ENCODE data around the gene PLEKHJ1. TPM values are rescaled to one million over a fixed set of nuclear protein-coding genes. Genes with fewer than 3 reads are reported as not detected.

The PLEKHJ1 gene, protein sequence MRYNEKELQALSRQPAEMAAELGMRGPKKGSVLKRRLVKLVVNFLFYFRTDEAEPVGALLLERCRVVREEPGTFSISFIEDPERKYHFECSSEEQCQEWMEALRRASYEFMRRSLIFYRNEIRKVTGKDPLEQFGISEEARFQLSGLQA
- polyA plus RNA-seq (219 and 254 TPM in 2 replicates), polyA minus RNA-seq (64.6 and 80.1 TPM in 2 replicates)

DNA sequence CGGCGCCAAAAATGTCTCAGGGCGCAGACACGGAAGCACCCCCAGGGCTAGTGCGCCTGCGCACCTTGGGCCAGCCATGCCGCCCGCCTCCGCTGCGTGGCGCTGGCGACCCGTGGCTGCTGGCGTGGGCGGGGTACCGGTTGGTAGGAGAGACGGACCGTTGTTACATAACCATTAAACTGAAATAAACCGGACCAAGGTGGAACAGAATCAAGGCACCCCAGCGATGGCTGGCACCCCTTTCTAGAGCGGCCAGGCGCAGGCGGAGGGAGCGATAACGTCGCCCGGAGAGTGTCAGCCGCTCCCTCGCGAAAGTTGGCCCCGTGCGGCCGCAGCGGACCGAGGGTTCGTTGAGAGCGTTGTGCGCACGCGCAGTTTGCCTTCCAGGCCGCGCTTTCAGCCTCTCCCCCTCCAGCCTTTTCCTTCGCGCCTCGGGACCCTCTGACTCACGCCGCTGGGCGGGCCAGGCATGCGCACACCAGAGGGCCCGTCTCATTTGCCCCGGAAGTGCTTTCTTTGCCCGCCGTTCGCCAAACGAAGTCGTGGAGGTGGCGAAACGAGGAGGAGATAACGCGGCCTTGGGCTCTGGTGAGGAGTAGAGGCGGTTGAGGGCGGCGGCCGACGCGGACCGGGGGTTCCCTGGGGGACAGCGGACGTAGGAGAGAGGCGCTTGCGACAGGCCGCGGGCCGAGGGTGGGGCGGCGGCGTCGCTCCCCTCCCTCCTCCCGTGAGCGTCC, at the start of gene PLEKHJ1, which contains the start of gene SF3A2:
PLEKHJ1 (minus strand) TSS at position 16 of the 737 bp plus-strand sequence. CDS start 81 bp downstream, outside the sequence.
SF3A2 (plus strand) TSS at position 511 of the 737 bp plus-strand sequence. CDS start 6,595 bp downstream, outside the sequence.
- Histone ChIP-seq H3K79me2 (replicated peaks; ENCODE audit: insufficient read depth, low read length) (peaks cover 67% of the 10 kb centered on the region), H3K4me2 (ENCODE audit: low read length) (peak within 1 kb of the TSS; percentile 80), H3K9me3 (ENCODE audit: low read length) (no peaks in the 10 kb centered on the region), H3K9me2 (ENCODE audit: insufficient read depth, low read length) (no peaks in the 10 kb centered on the region), H3K9ac (ENCODE audit: low read length) (peak within 1 kb of the TSS; percentile 92), H4K20me1 (ENCODE audit: insufficient read depth) (no peaks in the 10 kb centered on the region), H3K4me3 (ENCODE audit: low read length) (peak within 1 kb of the TSS; percentile 94), H3F3A (ENCODE audit: insufficient read depth, low read length, poor library complexity, severe bottlenecking) (no peaks in the 10 kb centered on the region), H2AFZ (ENCODE audit: low read depth, low read length) (peak within 1 kb of the TSS; percentile 21), H3K36me3 (ENCODE audit: insufficient read depth, low read length) (no peaks in the 10 kb centered on the region), H3K27ac (ENCODE audit: low read length) (peak within 1 kb of the TSS; percentile 93), H3K27me3 (ENCODE audit: insufficient read depth, low read depth, low read length) (no peaks in the 10 kb centered on the region)
- TF ChIP-seq EZH2 (IDR thresholded peaks at IDR 0.05; ENCODE audit: borderline replicate concordance, insufficient read depth, low read length, poor library complexity, severe bottlenecking) (no peak), POLR2AphosphoS5 (IDR thresholded peaks at IDR 0.05) (peak; percentile 95), RAD21 (conservative IDR thresholded peaks at IDR 0.05) (peak; percentile 99), SMC3 (conservative IDR thresholded peaks at IDR 0.05; ENCODE audit: poor library complexity) (peak; percentile 94), EP300 (conservative IDR thresholded peaks at IDR 0.05; ENCODE audit: poor library complexity, severe bottlenecking) (peak; percentile 70), TAF1 (IDR thresholded peaks at IDR 0.05; ENCODE audit: low read depth) (peak; percentile 7), MXI1 (conservative IDR thresholded peaks at IDR 0.05; ENCODE audit: poor library complexity, severe bottlenecking) (peak; percentile 100)
- TF ChIP-seq, protein P1, sequence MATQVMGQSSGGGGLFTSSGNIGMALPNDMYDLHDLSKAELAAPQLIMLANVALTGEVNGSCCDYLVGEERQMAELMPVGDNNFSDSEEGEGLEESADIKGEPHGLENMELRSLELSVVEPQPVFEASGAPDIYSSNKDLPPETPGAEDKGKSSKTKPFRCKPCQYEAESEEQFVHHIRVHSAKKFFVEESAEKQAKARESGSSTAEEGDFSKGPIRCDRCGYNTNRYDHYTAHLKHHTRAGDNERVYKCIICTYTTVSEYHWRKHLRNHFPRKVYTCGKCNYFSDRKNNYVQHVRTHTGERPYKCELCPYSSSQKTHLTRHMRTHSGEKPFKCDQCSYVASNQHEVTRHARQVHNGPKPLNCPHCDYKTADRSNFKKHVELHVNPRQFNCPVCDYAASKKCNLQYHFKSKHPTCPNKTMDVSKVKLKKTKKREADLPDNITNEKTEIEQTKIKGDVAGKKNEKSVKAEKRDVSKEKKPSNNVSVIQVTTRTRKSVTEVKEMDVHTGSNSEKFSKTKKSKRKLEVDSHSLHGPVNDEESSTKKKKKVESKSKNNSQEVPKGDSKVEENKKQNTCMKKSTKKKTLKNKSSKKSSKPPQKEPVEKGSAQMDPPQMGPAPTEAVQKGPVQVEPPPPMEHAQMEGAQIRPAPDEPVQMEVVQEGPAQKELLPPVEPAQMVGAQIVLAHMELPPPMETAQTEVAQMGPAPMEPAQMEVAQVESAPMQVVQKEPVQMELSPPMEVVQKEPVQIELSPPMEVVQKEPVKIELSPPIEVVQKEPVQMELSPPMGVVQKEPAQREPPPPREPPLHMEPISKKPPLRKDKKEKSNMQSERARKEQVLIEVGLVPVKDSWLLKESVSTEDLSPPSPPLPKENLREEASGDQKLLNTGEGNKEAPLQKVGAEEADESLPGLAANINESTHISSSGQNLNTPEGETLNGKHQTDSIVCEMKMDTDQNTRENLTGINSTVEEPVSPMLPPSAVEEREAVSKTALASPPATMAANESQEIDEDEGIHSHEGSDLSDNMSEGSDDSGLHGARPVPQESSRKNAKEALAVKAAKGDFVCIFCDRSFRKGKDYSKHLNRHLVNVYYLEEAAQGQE (IDR thresholded peaks at IDR 0.05; ENCODE audit: borderline replicate concordance), result peak; percentile 31
- TF ChIP-seq, protein P2, sequence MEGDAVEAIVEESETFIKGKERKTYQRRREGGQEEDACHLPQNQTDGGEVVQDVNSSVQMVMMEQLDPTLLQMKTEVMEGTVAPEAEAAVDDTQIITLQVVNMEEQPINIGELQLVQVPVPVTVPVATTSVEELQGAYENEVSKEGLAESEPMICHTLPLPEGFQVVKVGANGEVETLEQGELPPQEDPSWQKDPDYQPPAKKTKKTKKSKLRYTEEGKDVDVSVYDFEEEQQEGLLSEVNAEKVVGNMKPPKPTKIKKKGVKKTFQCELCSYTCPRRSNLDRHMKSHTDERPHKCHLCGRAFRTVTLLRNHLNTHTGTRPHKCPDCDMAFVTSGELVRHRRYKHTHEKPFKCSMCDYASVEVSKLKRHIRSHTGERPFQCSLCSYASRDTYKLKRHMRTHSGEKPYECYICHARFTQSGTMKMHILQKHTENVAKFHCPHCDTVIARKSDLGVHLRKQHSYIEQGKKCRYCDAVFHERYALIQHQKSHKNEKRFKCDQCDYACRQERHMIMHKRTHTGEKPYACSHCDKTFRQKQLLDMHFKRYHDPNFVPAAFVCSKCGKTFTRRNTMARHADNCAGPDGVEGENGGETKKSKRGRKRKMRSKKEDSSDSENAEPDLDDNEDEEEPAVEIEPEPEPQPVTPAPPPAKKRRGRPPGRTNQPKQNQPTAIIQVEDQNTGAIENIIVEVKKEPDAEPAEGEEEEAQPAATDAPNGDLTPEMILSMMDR (IDR thresholded peaks at IDR 0.05; ENCODE audit: poor library complexity, severe bottlenecking), result peak; percentile 100

DNA sequence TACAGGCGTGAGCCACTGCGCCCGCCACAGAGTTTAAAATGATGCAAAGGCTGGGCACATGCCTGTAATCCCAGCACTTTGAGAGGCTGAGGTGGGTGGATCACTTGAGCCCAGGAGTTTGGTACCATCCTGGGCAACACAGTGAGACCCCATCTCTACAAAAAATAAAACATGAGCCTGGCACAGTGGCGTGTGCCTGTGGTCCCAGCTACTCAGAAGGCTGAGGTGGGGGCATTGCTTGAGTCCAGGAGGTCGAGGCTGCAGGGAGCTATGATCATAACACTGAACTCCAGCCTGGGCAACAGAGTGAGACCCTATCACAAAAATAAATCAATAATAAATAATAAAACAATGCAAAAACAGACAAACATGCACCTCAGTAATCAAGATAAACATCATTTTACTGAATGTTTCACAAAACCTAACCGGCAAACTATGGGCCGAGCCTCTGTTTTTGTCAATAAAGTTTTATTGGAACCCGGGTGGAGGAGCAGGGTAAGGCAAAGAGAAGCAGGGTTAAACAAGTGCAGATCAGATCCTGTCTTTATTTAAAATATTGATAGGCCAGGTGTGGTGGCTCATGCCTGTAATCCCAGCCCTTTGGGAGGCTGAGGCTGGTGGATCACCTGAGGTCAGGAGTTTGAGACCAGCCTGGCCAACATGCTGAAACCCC, 47.8 kb upstream of the PLEKHJ1 start:
- peaks cover 36% of the 10 kb centered on the region for H3K27me3 ChIP-seq (ENCODE audit: insufficient read depth, low read depth, low read length)

More for the DNA sequence above, 47.8 kb upstream of the PLEKHJ1 start:
- H2AFZ ChIP-seq (ENCODE audit: low read depth, low read length), result no peak overlapping the region
- H3K4me3 ChIP-seq (ENCODE audit: low read length), result no peak overlapping the region
- no peaks in the 10 kb centered on the region for H3K9me2 ChIP-seq (ENCODE audit: insufficient read depth, low read length)
- no peaks in the 10 kb centered on the region for H3K79me2 ChIP-seq (replicated peaks; ENCODE audit: insufficient read depth, low read length)
- H3K36me3 ChIP-seq (ENCODE audit: insufficient read depth, low read length), result no peaks in the 10 kb centered on the region
- H3K27ac ChIP-seq (ENCODE audit: low read length), result no peak overlapping the region
- no peak overlapping the region for H3K4me2 ChIP-seq (ENCODE audit: low read length)
- H4K20me1 ChIP-seq (ENCODE audit: insufficient read depth), result no peaks in the 10 kb centered on the region
- no peaks in the 10 kb centered on the region for H3F3A ChIP-seq (ENCODE audit: insufficient read depth, low read length, poor library complexity, severe bottlenecking)
- no peak overlapping the region for H3K9ac ChIP-seq (ENCODE audit: low read length)
- TF ChIP-seq SMC3 (conservative IDR thresholded peaks at IDR 0.05; ENCODE audit: poor library complexity), result no peak
- TF ChIP-seq EZH2 (IDR thresholded peaks at IDR 0.05; ENCODE audit: borderline replicate concordance, insufficient read depth, low read length, poor library complexity, severe bottlenecking), result no peak
- TF ChIP-seq, protein P2 (IDR thresholded peaks at IDR 0.05; ENCODE audit: poor library complexity, severe bottlenecking), result no peak
- no peak for TF ChIP-seq TAF1 (IDR thresholded peaks at IDR 0.05; ENCODE audit: low read depth)
- TF ChIP-seq POLR2AphosphoS5 (IDR thresholded peaks at IDR 0.05), result no peak
- TF ChIP-seq, protein P1 (IDR thresholded peaks at IDR 0.05; ENCODE audit: borderline replicate concordance), result no peak
- H3K9me3 ChIP-seq (ENCODE audit: low read length), result no peaks in the 10 kb centered on the region

Measured in neural cell (in vitro differentiated cells).